Large intestine (tissue), 3 donors: Measurements from ENCODE around the gene VCP. TPM values are rescaled to one million over a fixed set of nuclear protein-coding genes. Genes with fewer than 3 reads are reported as not detected.

Source experiments
- DNase-seq, 2 donors: peaks; one replicate each; pipeline versions ENCODE4 v3.0.0 to v3.0.0-alpha.2; 2013
- H3K27ac ChIP-seq: one replicate; pipeline ENCODE4 v1.5.1; 2013; ENCODE audit warnings: low read length
- H3K27me3 ChIP-seq: 2 replicates; pipeline ENCODE4 v1.6.1; 2013; ENCODE audit warnings: low read length; ENCODE audit not compliant: control insufficient read depth, insufficient read depth
- H3K36me3 ChIP-seq: 2 replicates; pipeline ENCODE4 v1.6.1; 2013; ENCODE audit warnings: low read length; ENCODE audit not compliant: control insufficient read depth, insufficient read depth
- H3K4me1 ChIP-seq: one replicate; pipeline ENCODE4 v1.6.1; 2013; ENCODE audit warnings: low read length; ENCODE audit not compliant: control insufficient read depth, insufficient read depth
- H3K4me3 ChIP-seq: one replicate; pipeline ENCODE4 v1.5.1; 2013; ENCODE audit warnings: low read length
- H3K9me3 ChIP-seq: one replicate; pipeline ENCODE4 v1.6.1; 2013; ENCODE audit warnings: mild to moderate bottlenecking, low read depth, low read length, moderate library complexity; ENCODE audit not compliant: control insufficient read depth
- WGBS: methylation state at CpG from one replicate; pipeline ENCODE4 v1.1.5; 2013; ENCODE audit warnings: low lambda C conversion rate; ENCODE audit not compliant: insufficient coverage; 5-methylcytosine and 5-hydroxymethylcytosine counted together
- polyA plus RNA-seq: library from polyadenylated mRNA; unstranded; fragments of 120-200 nt; gene quantifications from one replicate; pipeline ENCODE4 v1.2.1, GENCODE V29; 2013

The VCP gene
- polyA plus RNA-seq, 1 donor = 189 TPM

- no CpG with 5 or more reads among the region's 10 CpGs for WGBS
- peaks cover 31% of the 10 kb centered on the region for H3K36me3 ChIP-seq
- no peak for DNase-seq
- H3K9me3 ChIP-seq = no peaks in the 10 kb centered on the region
- peak overlapping the region; percentile 80 for H3K4me3 ChIP-seq
- H3K27me3 ChIP-seq = no peaks in the 10 kb centered on the region
- H3K27ac ChIP-seq = no peak overlapping the region
- peaks cover 3% of the 10 kb centered on the region for H3K4me1 ChIP-seq
Observed at GRCh38 chr9:35079041-35079425, 6.6 kb upstream of the VCP start.

GRCh38 chr9:35078066-35078465 is 5.6 kb upstream of the VCP start:
- Histone ChIP-seq H3K27me3 (no peaks in the 10 kb centered on the region), H3K36me3 (peaks cover 33% of the 10 kb centered on the region), H3K4me1 (peaks cover 3% of the 10 kb centered on the region), H3K9me3 (no peaks in the 10 kb centered on the region), H3K4me3 (no peak overlapping the region), H3K27ac (no peak overlapping the region)
- no peak for DNase-seq
- whole genome bisulfite sequencing = no CpG with 5 or more reads among the region's 4 CpGs

GRCh38 chr9:35076848-35077247 is 4.4 kb upstream of the VCP start:
- Histone ChIP-seq H3K36me3 (peaks cover 33% of the 10 kb centered on the region), H3K4me1 (peaks cover 3% of the 10 kb centered on the region), H3K27ac (no peak overlapping the region), H3K27me3 (no peaks in the 10 kb centered on the region), H3K9me3 (no peaks in the 10 kb centered on the region), H3K4me3 (no peak overlapping the region)
- no peak for DNase-seq
- no CpG with 5 or more reads among the region's 4 CpGs for WGBS

GRCh38 chr9:35075358-35075757 is 2.9 kb upstream of the VCP start:
- WGBS = no CpG with 5 or more reads among the region's 4 CpGs
- no peak overlapping the region for H3K4me3 ChIP-seq
- peaks cover 10% of the 10 kb centered on the region for H3K4me1 ChIP-seq
- no peak for DNase-seq
- no peak overlapping the region for H3K27ac ChIP-seq
- H3K9me3 ChIP-seq = peaks cover 3% of the 10 kb centered on the region
- no peaks in the 10 kb centered on the region for H3K27me3 ChIP-seq
- peaks cover 33% of the 10 kb centered on the region for H3K36me3 ChIP-seq

GRCh38 chr9:35074791-35075190 is 2.4 kb upstream of the VCP start:
- H3K4me1 ChIP-seq = peaks cover 15% of the 10 kb centered on the region
- H3K27ac ChIP-seq = no peak overlapping the region
- no peak for DNase-seq
- no peak overlapping the region for H3K4me3 ChIP-seq
- H3K36me3 ChIP-seq = peaks cover 33% of the 10 kb centered on the region
- no CpG with 5 or more reads among the region's 8 CpGs for WGBS
- no peaks in the 10 kb centered on the region for H3K27me3 ChIP-seq
- H3K9me3 ChIP-seq = peaks cover 3% of the 10 kb centered on the region

GRCh38 chr9:35074141-35074540 is 1.7 kb upstream of the VCP start:
- no peaks in the 10 kb centered on the region for H3K27me3 ChIP-seq
- peaks cover 33% of the 10 kb centered on the region for H3K36me3 ChIP-seq
- no CpG with 5 or more reads among the region's 6 CpGs for whole genome bisulfite sequencing
- H3K27ac ChIP-seq = no peak overlapping the region
- peaks cover 17% of the 10 kb centered on the region for H3K4me1 ChIP-seq
- H3K9me3 ChIP-seq = peaks cover 3% of the 10 kb centered on the region
- no peak overlapping the region for H3K4me3 ChIP-seq
- no peak for DNase-seq

- H3K4me3 ChIP-seq = no peak overlapping the region
Observed at GRCh38 chr9:35073279-35073612, 821 bp upstream of the VCP start.

GRCh38 chr9:35071814-35072460 is 488 bp downstream of the VCP start:
- WGBS = no CpG with 5 or more reads among the region's 79 CpGs
- Histone ChIP-seq H3K4me3 (peak overlapping the region; percentile 92), H3K27ac (peak overlapping the region; percentile 99), H3K36me3 (peaks cover 47% of the 10 kb centered on the region), H3K4me1 (peaks cover 19% of the 10 kb centered on the region), H3K9me3 (peaks cover 3% of the 10 kb centered on the region), H3K27me3 (no peaks in the 10 kb centered on the region)
- peak; percentile 73 to 92 for DNase-seq

More at GRCh38 chr9:35073279-35073612, 821 bp upstream of the VCP start:
- Histone ChIP-seq H3K4me1 (peaks cover 19% of the 10 kb centered on the region), H3K27me3 (no peaks in the 10 kb centered on the region), H3K9me3 (peaks cover 3% of the 10 kb centered on the region), H3K36me3 (peaks cover 38% of the 10 kb centered on the region), H3K27ac (peak overlapping the region; percentile 99)
- no peak for DNase-seq
- WGBS = no CpG with 5 or more reads among the region's 2 CpGs

GRCh38 chr9:35070823-35071813 is 1.3 kb downstream of the VCP start:
- peak in 1 of 2 donors; percentile 16 for DNase-seq
- H3K4me3 ChIP-seq = peak overlapping the region; percentile 92
- H3K27ac ChIP-seq = peak overlapping the region; percentile 99
- WGBS = no CpG with 5 or more reads among the region's 20 CpGs
- peaks cover 3% of the 10 kb centered on the region for H3K9me3 ChIP-seq
- H3K36me3 ChIP-seq = peaks cover 49% of the 10 kb centered on the region
- H3K4me1 ChIP-seq = peaks cover 19% of the 10 kb centered on the region
- no peaks in the 10 kb centered on the region for H3K27me3 ChIP-seq

GRCh38 chr9:35069020-35069419 is 3.4 kb downstream of the VCP start:
- WGBS = no CpG with 5 or more reads among the region's 4 CpGs
- no peak for DNase-seq
- no peak overlapping the region for H3K4me3 ChIP-seq
- peaks cover 47% of the 10 kb centered on the region for H3K36me3 ChIP-seq
- H3K9me3 ChIP-seq = peaks cover 3% of the 10 kb centered on the region
- H3K27ac ChIP-seq = no peak overlapping the region
- H3K27me3 ChIP-seq = no peaks in the 10 kb centered on the region
- peaks cover 19% of the 10 kb centered on the region for H3K4me1 ChIP-seq
